Loucy (cell line): ENCODE measurements around the gene JAK3.

Experiments used
- EZH2phosphoT487 ChIP-seq: fragments of 200-600 bp; IDR thresholded peaks from 2 replicates; pipeline ENCODE4 v1.6.1; 2018; ENCODE audit warnings: antibody characterized with exemption, mild to moderate bottlenecking, moderate library complexity, borderline replicate concordance
- TF ChIP-seq, protein P1 (sequence below): fragments of 200-600 bp; sonication (generic); conservative IDR thresholded peaks from 2 replicates; pipeline ENCODE4 v1.5.1; 2014; ENCODE audit warnings: mild to moderate bottlenecking, antibody characterized with exemption, low read length

GRCh38 chr19:17803264-17803896, 44.4 kb downstream of the JAK3 start:
- TF ChIP-seq, protein P1, sequence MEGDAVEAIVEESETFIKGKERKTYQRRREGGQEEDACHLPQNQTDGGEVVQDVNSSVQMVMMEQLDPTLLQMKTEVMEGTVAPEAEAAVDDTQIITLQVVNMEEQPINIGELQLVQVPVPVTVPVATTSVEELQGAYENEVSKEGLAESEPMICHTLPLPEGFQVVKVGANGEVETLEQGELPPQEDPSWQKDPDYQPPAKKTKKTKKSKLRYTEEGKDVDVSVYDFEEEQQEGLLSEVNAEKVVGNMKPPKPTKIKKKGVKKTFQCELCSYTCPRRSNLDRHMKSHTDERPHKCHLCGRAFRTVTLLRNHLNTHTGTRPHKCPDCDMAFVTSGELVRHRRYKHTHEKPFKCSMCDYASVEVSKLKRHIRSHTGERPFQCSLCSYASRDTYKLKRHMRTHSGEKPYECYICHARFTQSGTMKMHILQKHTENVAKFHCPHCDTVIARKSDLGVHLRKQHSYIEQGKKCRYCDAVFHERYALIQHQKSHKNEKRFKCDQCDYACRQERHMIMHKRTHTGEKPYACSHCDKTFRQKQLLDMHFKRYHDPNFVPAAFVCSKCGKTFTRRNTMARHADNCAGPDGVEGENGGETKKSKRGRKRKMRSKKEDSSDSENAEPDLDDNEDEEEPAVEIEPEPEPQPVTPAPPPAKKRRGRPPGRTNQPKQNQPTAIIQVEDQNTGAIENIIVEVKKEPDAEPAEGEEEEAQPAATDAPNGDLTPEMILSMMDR: no peak
- TF ChIP-seq EZH2phosphoT487: no peak
